Endothelial cell of umbilical vein (primary cell): Measurements from ENCODE around the gene ZSCAN1. TPM values are rescaled to one million over a fixed set of nuclear protein-coding genes. Genes with fewer than 3 reads are reported as not detected.

Source experiments
- BruUV-seq: library from RNA; stranded (reverse); fragments of 400-500 nt; replicated peaks from 2 replicates; lab custom pipeline; 2021; lab: Mats Ljungman, UMichigan
- CTCF ChIA-PET: fragments of 300-600, 350-600 bp; sonication (Branson Sonifier 250); formaldehyde crosslinking; loops from one replicate; lab custom pipeline; 2021; ENCODE audit warnings: antibody characterized with exemption, inconsistent platforms; lab: Charles Lee
- POLR2A ChIA-PET: fragments of 300-600, 350-600 bp; sonication (Branson Sonifier 250); formaldehyde crosslinking; loops from one replicate; lab custom pipeline; 2021; ENCODE audit warnings: antibody characterized with exemption, inconsistent platforms; lab: Charles Lee
- DNase-seq: peaks from one replicate; pipeline ENCODE4 v3.0.0-alpha.2; 2011; ENCODE audit warnings: low read depth, low spot score
- FAIRE-seq: peaks from 2 replicates; lab custom pipeline; 2011; peaks lifted over from hg19 to GRCh38; lab: Jason Lieb, UNC
- H2AFZ ChIP-seq: 2 replicates; pipeline ENCODE4 v1.6.0; 2012; ENCODE audit warnings: low read depth, low read length, control low read depth, inconsistent platforms
- H3K27ac ChIP-seq: 2 replicates; pipeline ENCODE4 v1.5.1; 2011; ENCODE audit warnings: low read depth, mild to moderate bottlenecking, control low read depth, low read length, moderate library complexity; ENCODE audit not compliant: insufficient read depth
- H3K27me3 ChIP-seq, 2 experiments: 2 replicates each; pipeline versions ENCODE4 v1.6.0 to v1.6.1; 2011; ENCODE audit warnings: low read length in 2 of 2, mixed read lengths in 1 of 2; ENCODE audit not compliant: control insufficient read depth in 2 of 2, insufficient read depth in 2 of 2
- H3K36me3 ChIP-seq, 2 experiments: 2 replicates in 1 of 2; 3 replicates in 1 of 2; pipeline ENCODE4 v1.5.1; 2011; ENCODE audit warnings: low read length in 2 of 2, mild to moderate bottlenecking in 1 of 2, moderate library complexity in 1 of 2; ENCODE audit not compliant: control insufficient read depth in 2 of 2, insufficient read depth in 2 of 2; ENCODE audit errors: extremely low read depth in 1 of 2
- H3K4me1 ChIP-seq: 3 replicates; pipeline ENCODE4 v1.5.1; 2011; ENCODE audit warnings: mild to moderate bottlenecking, low read length; ENCODE audit not compliant: control insufficient read depth, insufficient read depth; ENCODE audit errors: extremely low read depth
- H3K4me2 ChIP-seq: 2 replicates; pipeline ENCODE4 v1.6.1; 2011; ENCODE audit warnings: low read length, control low read depth, mixed read lengths; ENCODE audit not compliant: insufficient read depth
- H3K4me3 ChIP-seq, 3 experiments: fragments of 200-600 bp in 1 of 3; sonication (generic), shearing (Covaris generic) in 1 of 3; replicated peaks in 1 of 3; 2 replicates each; pipeline ENCODE4 v1.5.1; 2011 to 2016; ENCODE audit warnings: control low read depth in 3 of 3, low read length in 3 of 3, mild to moderate bottlenecking in 2 of 3, inconsistent platforms in 1 of 3, low read depth in 1 of 3, moderate library complexity in 1 of 3; ENCODE audit not compliant: insufficient read depth in 1 of 3
- H3K79me2 ChIP-seq: 2 replicates; pipeline ENCODE4 v1.6.0; 2012; ENCODE audit warnings: low read length, inconsistent platforms; ENCODE audit not compliant: control insufficient read depth, insufficient read depth
- H3K9ac ChIP-seq: replicated peaks from 2 replicates; pipeline ENCODE3; 2011; ENCODE audit warnings: low read length, control low read depth; ENCODE audit not compliant: insufficient read depth; ENCODE audit errors: extremely low read depth
- H3K9me1 ChIP-seq: replicated peaks from 3 replicates; pipeline ENCODE4 v1.6.0; 2011; ENCODE audit warnings: mild to moderate bottlenecking, low read length; ENCODE audit not compliant: control insufficient read depth, insufficient read depth; ENCODE audit errors: extremely low read depth
- H3K9me3 ChIP-seq: replicated peaks from 2 replicates; pipeline ENCODE4 v1.5.1; 2012; ENCODE audit warnings: low read length, inconsistent platforms; ENCODE audit not compliant: control insufficient read depth, insufficient read depth
- H4K20me1 ChIP-seq: replicated peaks from 2 replicates; pipeline ENCODE3; 2011; ENCODE audit warnings: mild to moderate bottlenecking, low read length; ENCODE audit not compliant: control insufficient read depth, insufficient read depth; ENCODE audit errors: extremely low read depth
- CTCF ChIP-seq, 2 donors: IDR thresholded peaks; 1 replicate in 1 of 2; 2 replicates in 1 of 2; pipeline ENCODE4 v1.5.1; 2011; ENCODE audit warnings: low read length in 2 of 2, mild to moderate bottlenecking in 2 of 2, moderate library complexity in 2 of 2, control low read depth in 1 of 2, inconsistent platforms in 1 of 2, low read depth in 1 of 2; ENCODE audit not compliant: insufficient read depth in 1 of 2; ENCODE audit errors: extremely low read depth in 1 of 2
- EZH2 ChIP-seq: IDR thresholded peaks from 2 replicates; pipeline ENCODE4 v1.6.1; 2012; ENCODE audit warnings: borderline replicate concordance, low read depth, mild to moderate bottlenecking, moderate library complexity, low read length, inconsistent platforms; ENCODE audit not compliant: severe bottlenecking
- FOS ChIP-seq: IDR thresholded peaks from 2 replicates; pipeline ENCODE4 v1.6.1; 2011; ENCODE audit warnings: mild to moderate bottlenecking, low read length, moderate library complexity, borderline replicate concordance; ENCODE audit not compliant: insufficient read depth
- GATA2 ChIP-seq: IDR thresholded peaks from 2 replicates; pipeline ENCODE4 v1.7.0; 2011; ENCODE audit warnings: low read depth, mild to moderate bottlenecking, moderate library complexity, mixed read lengths, low read length; ENCODE audit not compliant: insufficient read length, insufficient read depth
- JUN ChIP-seq: IDR thresholded peaks from 2 replicates; pipeline ENCODE4 v1.6.1; 2011; ENCODE audit warnings: borderline replicate concordance, low read depth; ENCODE audit not compliant: insufficient read length, insufficient read depth
- MYC ChIP-seq: IDR thresholded peaks from one replicate; pipeline ENCODE4 v1.6.1; 2011; ENCODE audit warnings: mild to moderate bottlenecking, low read depth, low read length
- POLR2A ChIP-seq: IDR thresholded peaks from 2 replicates; pipeline ENCODE4 v1.6.1; 2012; ENCODE audit warnings: low read depth, mild to moderate bottlenecking, control low read depth, low read length
- POLR2AphosphoS5 ChIP-seq: IDR thresholded peaks from 2 replicates; pipeline ENCODE4 v1.6.1; 2012; ENCODE audit warnings: low read depth, mild to moderate bottlenecking, control low read depth, low read length, moderate library complexity; ENCODE audit not compliant: insufficient read depth
- dilution Hi-C: fragments of 300-500 bp; cut with MboI; formaldehyde crosslinking; loops from one replicate; pipeline ENCODE4 v1.15.0; 2019; ENCODE audit warnings: low sequenced_read_pairs; ENCODE audit not compliant: extremely low pct_ligation_motif_present
- intact Hi-C: fragments of 100-400 bp; cut with micrococcal nuclease; formaldehyde crosslinking; loops from one replicate; pipeline ENCODE4 v1.10.0; 2022
- polyA plus RNA-seq, 4 experiments: library from polyadenylated mRNA; depleted of rRNA in 3 of 4; stranded (reverse) in 3 of 4; unstranded in 1 of 4; fragments of >200 nt; gene quantifications; 2 replicates each; pipeline versions ENCODE4 v1.2.1 to v1.2.3, GENCODE V29; 2011 to 2012; ENCODE audit warnings: missing spikeins in 1 of 4
- total RNA-seq: library from RNA; stranded (reverse); gene quantifications from 2 replicates; pipeline ENCODE4 v1.2.3, GENCODE V29; 2021
- TF ChIP-seq, protein P1 (sequence below): IDR thresholded peaks from 2 replicates; pipeline ENCODE4 v1.6.1; 2011; ENCODE audit not compliant: insufficient read depth, insufficient read length

ZSCAN1 gene
- total and polyA plus RNA-seq, 2 donors (not counting 3 experiments of a cell fraction or from before 2014, with no cell fraction given) = 0.10 TPM; not detected in 1

- CTCF ChIA-PET = no interaction called here
- POLR2A ChIA-PET = no interaction called here
- H3K4me3 ChIP-seq = no peak overlapping the region
- H3K36me3 ChIP-seq = no peaks in the 10 kb centered on the region
- H3K9me3 ChIP-seq = peaks cover 3% of the 10 kb centered on the region
- no peaks in the 10 kb centered on the region for H3K9me1 ChIP-seq
- H3K9ac ChIP-seq = no peak overlapping the region
- H3K4me1 ChIP-seq = no peaks in the 10 kb centered on the region
- BruUV-seq = no TSS peak
- H3K4me2 ChIP-seq = no peak overlapping the region
- dilution Hi-C loops = no loop called here
- TF ChIP-seq EZH2 = no peak
- TF ChIP-seq, protein P1, sequence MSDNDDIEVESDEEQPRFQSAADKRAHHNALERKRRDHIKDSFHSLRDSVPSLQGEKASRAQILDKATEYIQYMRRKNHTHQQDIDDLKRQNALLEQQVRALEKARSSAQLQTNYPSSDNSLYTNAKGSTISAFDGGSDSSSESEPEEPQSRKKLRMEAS = no peak
- TF ChIP-seq GATA2 = no peak
- no peak for TF ChIP-seq FOS
- TF ChIP-seq CTCF (IDR thresholded peaks at IDR 0.05; ENCODE audit: extremely low read depth in 1 of 2, insufficient read depth in 1 of 2, low read depth in 1 of 2, low read length in 2 of 2) = no peak
- TF ChIP-seq POLR2AphosphoS5 = no peak
- no peak for TF ChIP-seq JUN
- no peak for TF ChIP-seq POLR2A
- no peak for TF ChIP-seq MYC
- FAIRE-seq (no peak), DNase-seq (no peak)
- H3K27ac ChIP-seq = no peak overlapping the region
- intact Hi-C loops = loop anchor here (10.0 kb wide), 1 partner anchor 59 kb away; the partner anchor contains the start of gene ZNF329
- no peaks in the 10 kb centered on the region for H4K20me1 ChIP-seq
- no peaks in the 10 kb centered on the region for H3K27me3 ChIP-seq
- no peaks in the 10 kb centered on the region for H3K79me2 ChIP-seq
- H2AFZ ChIP-seq = no peak overlapping the region
These were observed 61.5 kb downstream of the ZSCAN1 start for GRCh38 chr19:58095328-58095727.
